DOHH2 (cell line): ENCODE results near the gene STK32B.
"Not testable (repeated sequence)": the region's sequence is repeated elsewhere in the genome, so short reads cannot be mapped to it uniquely, and the experiment has no call there.

ENCODE experiments used
- H3F3A ChIP-seq: fragments of 200-600 bp; sonication (generic), shearing (Covaris generic); 2 replicates; pipeline ENCODE4 v1.6.0; 2016; ENCODE audit warnings: antibody characterized with exemption, mild to moderate bottlenecking; ENCODE audit not compliant: control insufficient read depth, insufficient read depth
- H3K27ac ChIP-seq: fragments of 200-600 bp; sonication (generic); 2 replicates; pipeline ENCODE4 v1.5.1; 2014; ENCODE audit warnings: low read depth, mild to moderate bottlenecking, low read length, moderate library complexity
- H3K27me3 ChIP-seq: fragments of 200-600 bp; sonication (generic); 2 replicates; pipeline ENCODE4 v1.6.1; 2014; ENCODE audit warnings: mild to moderate bottlenecking, low read length, mixed read lengths; ENCODE audit not compliant: control insufficient read depth
- H3K36me3 ChIP-seq: fragments of 200-600 bp; sonication (generic); 2 replicates; pipeline ENCODE4 v1.6.1; 2014; ENCODE audit warnings: mild to moderate bottlenecking, low read length, moderate library complexity, mixed read lengths; ENCODE audit not compliant: control insufficient read depth
- H3K4me1 ChIP-seq: fragments of 200-600 bp; sonication (generic); 2 replicates; pipeline ENCODE4 v1.6.1; 2014; ENCODE audit warnings: mild to moderate bottlenecking, low read length, mixed read lengths; ENCODE audit not compliant: control insufficient read depth
- H3K4me2 ChIP-seq: fragments of 200-600 bp; sonication (generic); 2 replicates; pipeline ENCODE4 v1.6.0; 2014; ENCODE audit warnings: mild to moderate bottlenecking, low read length, moderate library complexity
- H3K4me3 ChIP-seq: fragments of 200-600 bp; sonication (generic); 2 replicates; pipeline ENCODE4 v1.5.1; 2014; ENCODE audit warnings: mild to moderate bottlenecking, low read length, mixed read lengths
- H3K79me2 ChIP-seq: fragments of 200-600 bp; sonication (generic); 2 replicates; pipeline ENCODE4 v1.6.1; 2014; ENCODE audit warnings: mild to moderate bottlenecking, low read length, mixed read lengths; ENCODE audit not compliant: control insufficient read depth
- H3K9me2 ChIP-seq: fragments of 200-600 bp; sonication (generic); replicated peaks from 2 replicates; pipeline ENCODE4 v1.6.1; 2014; ENCODE audit warnings: mild to moderate bottlenecking, low read length, mixed read lengths; ENCODE audit not compliant: control insufficient read depth
- H3K9me3 ChIP-seq: fragments of 200-600 bp; sonication (generic); 2 replicates; pipeline ENCODE4 v1.6.1; 2014; ENCODE audit warnings: antibody characterized with exemption, low read length, mixed read lengths; ENCODE audit not compliant: control insufficient read depth, insufficient read depth
- H4K20me1 ChIP-seq: fragments of 200-600 bp; sonication (generic); 2 replicates; pipeline ENCODE4 v1.6.0; 2014; ENCODE audit warnings: low read depth, mild to moderate bottlenecking, antibody characterized with exemption, low read length, moderate library complexity; ENCODE audit not compliant: control insufficient read depth, insufficient read depth
- CTCF ChIP-seq: fragments of 200-600 bp; sonication (generic); IDR thresholded peaks from one replicate; pipeline ENCODE4 v1.5.1; 2014; ENCODE audit warnings: antibody characterized with exemption, mild to moderate bottlenecking, low read depth, low read length; ENCODE audit not compliant: poor library complexity, severe bottlenecking
- EZH2phosphoT487 ChIP-seq: fragments of 200-600 bp; sonication (generic); IDR thresholded peaks from 2 replicates; pipeline ENCODE4 v1.6.1; 2017; ENCODE audit warnings: borderline replicate concordance, mild to moderate bottlenecking, antibody characterized with exemption, low read length, moderate library complexity, mixed read lengths

The STK32B gene

GRCh38 chr4:5284517-5284916, 233.2 kb downstream of the STK32B start:
- Histone ChIP-seq H3K79me2 (no peaks in the 10 kb centered on the region), H3K36me3 (no peaks in the 10 kb centered on the region), H4K20me1 (no peaks in the 10 kb centered on the region), H3K9me3 (no peaks in the 10 kb centered on the region), H3K4me3 (no peak overlapping the region), H3K4me2 (no peak overlapping the region), H3K27ac (no peak overlapping the region), H3K9me2 (no peaks in the 10 kb centered on the region), H3K27me3 (peaks cover 5% of the 10 kb centered on the region; the same call in 1 of the 2 replicates), H3F3A (no peaks in the 10 kb centered on the region), H3K4me1 (no peaks in the 10 kb centered on the region)
- no peak for TF ChIP-seq EZH2phosphoT487
- TF ChIP-seq CTCF, result no peak

GRCh38 chr4:5292101-5292500, 240.8 kb downstream of the STK32B start:
- H3K9me2 ChIP-seq, result no peaks in the 10 kb centered on the region
- H4K20me1 ChIP-seq, result no peaks in the 10 kb centered on the region
- no peak overlapping the region for H3K4me3 ChIP-seq
- H3K27me3 ChIP-seq, result no peaks in the 10 kb centered on the region
- TF ChIP-seq EZH2phosphoT487, result no peak
- TF ChIP-seq CTCF, result no peak
- H3K79me2 ChIP-seq, result no peaks in the 10 kb centered on the region
- no peak overlapping the region for H3K4me2 ChIP-seq
- no peaks in the 10 kb centered on the region for H3K9me3 ChIP-seq
- H3F3A ChIP-seq, result no peaks in the 10 kb centered on the region
- no peaks in the 10 kb centered on the region for H3K4me1 ChIP-seq
- H3K27ac ChIP-seq, result no peak overlapping the region
- no peaks in the 10 kb centered on the region for H3K36me3 ChIP-seq

- H3K9me3 ChIP-seq, H3K27ac ChIP-seq, H3K79me2 ChIP-seq, H3K4me2 ChIP-seq, H3K36me3 ChIP-seq, H3K4me3 ChIP-seq, H4K20me1 ChIP-seq, H3F3A ChIP-seq, H3K9me2 ChIP-seq, H3K27me3 ChIP-seq, H3K4me1 ChIP-seq: not testable (repeated sequence)
Measured at GRCh38 chr4:5298000-5298787, 246.9 kb downstream of the STK32B start.

GRCh38 chr4:5300283-5300682, 249.0 kb downstream of the STK32B start:
- Histone ChIP-seq H3K79me2 (no peaks in the 10 kb centered on the region), H3K27me3 (no peaks in the 10 kb centered on the region), H3K4me2 (no peak overlapping the region), H3K9me3 (no peaks in the 10 kb centered on the region), H3K27ac (no peak overlapping the region), H3F3A (no peaks in the 10 kb centered on the region), H3K4me3 (no peak overlapping the region), H3K9me2 (no peaks in the 10 kb centered on the region), H4K20me1 (no peaks in the 10 kb centered on the region), H3K36me3 (no peaks in the 10 kb centered on the region), H3K4me1 (no peaks in the 10 kb centered on the region)
- no peak for TF ChIP-seq CTCF
- no peak for TF ChIP-seq EZH2phosphoT487
